ENCODE results near the gene CPSF4. TPM values are rescaled to one million over a fixed set of nuclear protein-coding genes. Genes with fewer than 3 reads are reported as not detected.

The CPSF4 gene
- total and polyA plus RNA-seq, 2 donors (not counting 1 experiment from before 2014, with no cell fraction given) = 52.9 to 63.2 TPM

- H3K27me3 ChIP-seq (replicated peaks in 1 of 4; ENCODE audit: control extremely low read depth in 1 of 4, control insufficient read depth in 3 of 4, insufficient read depth in 4 of 4, low read length in 3 of 4) = no peaks in the 10 kb centered on the region
- no peak overlapping the region for H3K27ac ChIP-seq (ENCODE audit: low read length in 2 of 2)
- Mint-ChIP-seq H3K4me3 (no peak overlapping the region), H3K27ac (no peak overlapping the region), H3K4me1 (no peaks in the 10 kb centered on the region), H3K9me3 (ENCODE audit: insufficient read depth) (peaks cover 6% of the 10 kb centered on the region), H3K27me3 (no peaks in the 10 kb centered on the region)
- intact Hi-C loops (cut with micrococcal nuclease) = no loop called here
- TF ChIP-seq EZH2 (IDR thresholded peaks at IDR 0.05; ENCODE audit: borderline replicate concordance, insufficient read depth, low read depth, low read length, poor library complexity, severe bottlenecking) = no peak
- TF ChIP-seq, protein P1, sequence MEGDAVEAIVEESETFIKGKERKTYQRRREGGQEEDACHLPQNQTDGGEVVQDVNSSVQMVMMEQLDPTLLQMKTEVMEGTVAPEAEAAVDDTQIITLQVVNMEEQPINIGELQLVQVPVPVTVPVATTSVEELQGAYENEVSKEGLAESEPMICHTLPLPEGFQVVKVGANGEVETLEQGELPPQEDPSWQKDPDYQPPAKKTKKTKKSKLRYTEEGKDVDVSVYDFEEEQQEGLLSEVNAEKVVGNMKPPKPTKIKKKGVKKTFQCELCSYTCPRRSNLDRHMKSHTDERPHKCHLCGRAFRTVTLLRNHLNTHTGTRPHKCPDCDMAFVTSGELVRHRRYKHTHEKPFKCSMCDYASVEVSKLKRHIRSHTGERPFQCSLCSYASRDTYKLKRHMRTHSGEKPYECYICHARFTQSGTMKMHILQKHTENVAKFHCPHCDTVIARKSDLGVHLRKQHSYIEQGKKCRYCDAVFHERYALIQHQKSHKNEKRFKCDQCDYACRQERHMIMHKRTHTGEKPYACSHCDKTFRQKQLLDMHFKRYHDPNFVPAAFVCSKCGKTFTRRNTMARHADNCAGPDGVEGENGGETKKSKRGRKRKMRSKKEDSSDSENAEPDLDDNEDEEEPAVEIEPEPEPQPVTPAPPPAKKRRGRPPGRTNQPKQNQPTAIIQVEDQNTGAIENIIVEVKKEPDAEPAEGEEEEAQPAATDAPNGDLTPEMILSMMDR (IDR thresholded peaks at IDR 0.05) = no peak
- H2AFZ ChIP-seq (ENCODE audit: insufficient read depth, low read depth, low read length, poor library complexity, severe bottlenecking) = no peak overlapping the region
- H3K4me3 ChIP-seq (ENCODE audit: control extremely low read depth in 1 of 5, extremely low read depth in 1 of 5, insufficient read depth in 1 of 5, low read depth in 2 of 5, low read length in 4 of 5) = no peak overlapping the region
- H3K36me3 ChIP-seq (replicated peaks in 1 of 2; ENCODE audit: control extremely low read depth in 1 of 2, control insufficient read depth in 1 of 2, extremely low read depth in 1 of 2, insufficient read depth in 2 of 2, low read length in 1 of 2) = peaks cover 3 to 43% of the 10 kb centered on the region in 2 experiments
- H3K79me2 ChIP-seq (ENCODE audit: control insufficient read depth, insufficient read depth, low read length) = peaks cover 31% of the 10 kb centered on the region
- 79% methylated on average over 2 of the region's 3 CpGs for WGBS (ENCODE audit: insufficient coverage)
- H3K4me1 ChIP-seq (ENCODE audit: control insufficient read depth in 2 of 2, insufficient read depth in 2 of 2, low read length in 2 of 2) = no peaks in the 10 kb centered on the region
- ChIA-PET CTCF (no interaction called here), POLR2A (no interaction called here)
- peaks cover 29% of the 10 kb centered on the region for H4K20me1 ChIP-seq (ENCODE audit: control insufficient read depth, insufficient read depth, low read length, poor library complexity, severe bottlenecking)
- ATAC-seq (ENCODE audit: low read depth) = no peak
- no peak overlapping the region for H3K4me2 ChIP-seq (replicated peaks; ENCODE audit: low read depth, low read length, poor library complexity, severe bottlenecking)
- H3K9ac ChIP-seq (ENCODE audit: low read length) = no peak overlapping the region
- peaks cover 0 to 31% (median 12%) of the 10 kb centered on the region in 3 donors for H3K9me3 ChIP-seq (ENCODE audit: control extremely low read depth in 1 of 3, control insufficient read depth in 2 of 3, insufficient read depth in 1 of 3, low read length in 2 of 3)
- DNase-seq = no peak
Observed at GRCh38 chr7:99490878-99491277, 52.1 kb downstream of the CPSF4 start.

DNA sequence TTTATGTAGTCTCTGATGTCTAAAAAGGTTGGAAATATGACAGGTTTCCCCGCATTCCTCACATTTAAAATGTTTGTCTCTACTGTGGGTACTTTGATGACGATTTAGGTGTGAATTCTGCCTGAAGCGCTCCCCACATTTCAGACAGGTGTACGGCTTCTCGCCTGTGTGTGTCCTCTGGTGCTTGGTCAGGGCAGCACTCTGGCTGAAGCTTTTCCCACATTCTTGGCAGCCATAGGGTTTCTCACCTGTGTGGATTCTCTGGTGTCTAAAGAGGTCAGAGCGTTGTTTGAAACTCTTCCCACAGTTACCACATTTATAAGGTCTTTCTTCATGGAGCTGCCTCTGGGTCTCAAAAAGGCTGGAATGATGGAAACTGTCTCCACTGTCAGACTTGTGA lies 55.1 kb downstream of the CPSF4 start:
- intact Hi-C loops (cut with micrococcal nuclease) = no loop called here
- H3K27me3 Mint-ChIP-seq = no peaks in the 10 kb centered on the region

More for the DNA sequence above, 55.1 kb downstream of the CPSF4 start:
- Histone ChIP-seq H3K27ac (ENCODE audit: low read length in 2 of 2) (no peak overlapping the region), H3K27me3 (replicated peaks in 1 of 4; ENCODE audit: control extremely low read depth in 1 of 4, control insufficient read depth in 3 of 4, insufficient read depth in 4 of 4, low read length in 3 of 4) (no peaks in the 10 kb centered on the region), H3K79me2 (ENCODE audit: control insufficient read depth, insufficient read depth, low read length) (peaks cover 56% of the 10 kb centered on the region), H3K4me2 (replicated peaks; ENCODE audit: low read depth, low read length, poor library complexity, severe bottlenecking) (no peak overlapping the region), H3K36me3 (replicated peaks in 1 of 2; ENCODE audit: control extremely low read depth in 1 of 2, control insufficient read depth in 1 of 2, extremely low read depth in 1 of 2, insufficient read depth in 2 of 2, low read length in 1 of 2) (peaks cover 3 to 53% of the 10 kb centered on the region in 2 experiments), H3K9ac (ENCODE audit: low read length) (no peak overlapping the region), H3K4me1 (ENCODE audit: control insufficient read depth in 2 of 2, insufficient read depth in 2 of 2, low read length in 2 of 2) (peaks cover 15% of the 10 kb centered on the region in 2 donors), H2AFZ (ENCODE audit: insufficient read depth, low read depth, low read length, poor library complexity, severe bottlenecking) (no peak overlapping the region), H3K9me3 (ENCODE audit: control extremely low read depth in 1 of 3, control insufficient read depth in 2 of 3, insufficient read depth in 1 of 3, low read length in 2 of 3) (peaks cover 0 to 31% (median 12%) of the 10 kb centered on the region in 3 donors), H3K4me3 (ENCODE audit: control extremely low read depth in 1 of 5, extremely low read depth in 1 of 5, insufficient read depth in 1 of 5, low read depth in 2 of 5, low read length in 4 of 5) (no peak overlapping the region), H4K20me1 (ENCODE audit: control insufficient read depth, insufficient read depth, low read length, poor library complexity, severe bottlenecking) (peaks cover 54% of the 10 kb centered on the region)
- no peak overlapping the region for H3K4me3 Mint-ChIP-seq
- ATAC-seq (ENCODE audit: low read depth) (no peak), DNase-seq (no peak)
- H3K27ac Mint-ChIP-seq = no peak overlapping the region
- WGBS (ENCODE audit: insufficient coverage) = 100% methylated on average over 4 of the region's 6 CpGs
- POLR2A ChIA-PET = no interaction called here
- no peak for TF ChIP-seq EZH2 (IDR thresholded peaks at IDR 0.05; ENCODE audit: borderline replicate concordance, insufficient read depth, low read depth, low read length, poor library complexity, severe bottlenecking)
- peaks cover 15% of the 10 kb centered on the region for H3K4me1 Mint-ChIP-seq
- CTCF ChIA-PET = no interaction called here
- H3K9me3 Mint-ChIP-seq (ENCODE audit: insufficient read depth) = peaks cover 6% of the 10 kb centered on the region
